D341Med (cell line): ENCODE measurements around the gene CSNK2B.

ENCODE experiments used
- DNase-seq: peaks from one replicate; pipeline ENCODE4 v3.0.0; 2012; ENCODE audit warnings: low spot score

The CSNK2B gene

GRCh38 chr6:31660381-31661261 lies 5.3 kb upstream of the CSNK2B start, which contains the start of gene C6orf47:
C6orf47 (minus strand) TSS chr6:31660778; CDS start chr6:31659947, 831 bp downstream.
- peak; percentile 91 for DNase-seq

GRCh38 chr6:31661262-31662123 lies 4.4 kb upstream of the CSNK2B start:
- DNase-seq: no peak

- no peak for DNase-seq
These were observed 3.7 kb upstream of the CSNK2B start for GRCh38 chr6:31662124-31662723.

GRCh38 chr6:31663126-31663960 lies 2.5 kb upstream of the CSNK2B start:
- DNase-seq: no peak

GRCh38 chr6:31663961-31664789 lies 1.7 kb upstream of the CSNK2B start:
- peak; percentile 54 for DNase-seq

GRCh38 chr6:31664790-31665500 lies 935 bp upstream of the CSNK2B start, which contains the start of gene GPANK1:
GPANK1 (minus strand) TSS chr6:31664997; CDS start chr6:31664478, 519 bp downstream.
- peak; percentile 76 for DNase-seq

- no peak for DNase-seq
These were observed 571 bp downstream of the CSNK2B start for GRCh38 chr6:31666337-31666965.

- DNase-seq: no peak
These were observed 3.8 kb downstream of the CSNK2B start, which contains the start of gene LY6G5B for GRCh38 chr6:31669676-31670075. LY6G5B (plus strand) TSS chr6:31669976; CDS start chr6:31670951, 975 bp downstream.

- no peak for DNase-seq
These were observed 10.5 kb downstream of the CSNK2B start for GRCh38 chr6:31676322-31676903.

- DNase-seq: no peak
These were observed 11.0 kb downstream of the CSNK2B start for GRCh38 chr6:31676904-31677303.

GRCh38 chr6:31677955-31678354 lies 12.1 kb downstream of the CSNK2B start:
- no peak for DNase-seq

GRCh38 chr6:31680226-31681134 lies 14.6 kb downstream of the CSNK2B start, which contains the start of gene LY6G5C:
LY6G5C (minus strand) TSS chr6:31681067; CDS start chr6:31680373, 694 bp downstream.
- peak; percentile 83 for DNase-seq

- peak; percentile 46 for DNase-seq
These were observed 15.3 kb downstream of the CSNK2B start for GRCh38 chr6:31681135-31681671.

- DNase-seq: no peak
These were observed 17.7 kb downstream of the CSNK2B start for GRCh38 chr6:31683591-31683990.

- DNase-seq: no peak
These were observed 20.6 kb downstream of the CSNK2B start for GRCh38 chr6:31686483-31686882.

GRCh38 chr6:31687321-31687720 lies 21.4 kb downstream of the CSNK2B start:
- no peak for DNase-seq
